H1 (cell line): Measurements from ENCODE around the gene LPIN2.

Source experiments
- POLR2AphosphoS5 ChIP-seq: IDR thresholded peaks from 2 replicates; pipeline ENCODE4 v1.6.1; 2011; ENCODE audit warnings: low read depth, low read length
- RAD21 ChIP-seq, 2 experiments: IDR thresholded peaks in 1 of 2; conservative IDR thresholded peaks in 1 of 2; 2 replicates each; pipeline ENCODE4 v1.6.1; 2011; ENCODE audit warnings: low read depth in 2 of 2, low read length in 2 of 2, improper control_type of control experiment in 1 of 2, inconsistent platforms in 1 of 2, mild to moderate bottlenecking in 1 of 2, moderate library complexity in 1 of 2

GRCh38 chr18:2982452-2983269 is 30.3 kb downstream of the LPIN2 start:
- TF ChIP-seq RAD21 (IDR thresholded peaks at IDR 0.05 in 1 of 2, conservative IDR thresholded peaks at IDR 0.05 in 1 of 2; ENCODE audit: low read depth in 2 of 2, low read length in 2 of 2): no peak
- TF ChIP-seq POLR2AphosphoS5: no peak
